GM21619 (cell line): ENCODE data around the gene PSME3.
A peak's percentile ranks its signal among the peaks of the same experiment; 100 is the strongest.

Experiments
- ATAC-seq: cut with Tn5 transposase; IDR thresholded peaks from one replicate; pipeline ENCODE4 v1.9.1; 2021; ENCODE audit not compliant: unreplicated experiment

Gene PSME3

GRCh38 chr17:42814633-42815399 is 18.4 kb upstream of the PSME3 start:
- no peak for ATAC-seq

DNA sequence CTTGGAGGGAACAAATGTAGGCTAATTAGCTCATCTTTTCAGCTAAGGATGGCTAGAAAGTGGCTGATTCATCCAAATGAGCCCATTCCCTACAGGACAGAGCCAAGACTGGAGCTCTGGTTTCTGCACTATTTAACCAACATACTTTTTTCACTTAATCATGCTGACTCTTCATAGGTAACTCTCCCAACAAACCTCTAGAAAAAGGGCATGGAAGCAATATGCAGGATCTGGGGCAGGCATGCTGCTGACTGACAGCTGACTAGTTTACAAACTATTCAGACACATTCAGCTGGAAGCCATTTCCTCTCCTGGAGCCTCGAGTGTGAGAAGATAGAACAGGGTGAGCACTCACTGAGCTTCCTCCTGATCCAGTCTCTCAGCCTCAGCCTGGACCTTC is 15.3 kb upstream of the PSME3 start:
- no peak for ATAC-seq

- ATAC-seq: no peak
These were observed 14.8 kb upstream of the PSME3 start for GRCh38 chr17:42818379-42818778.

DNA sequence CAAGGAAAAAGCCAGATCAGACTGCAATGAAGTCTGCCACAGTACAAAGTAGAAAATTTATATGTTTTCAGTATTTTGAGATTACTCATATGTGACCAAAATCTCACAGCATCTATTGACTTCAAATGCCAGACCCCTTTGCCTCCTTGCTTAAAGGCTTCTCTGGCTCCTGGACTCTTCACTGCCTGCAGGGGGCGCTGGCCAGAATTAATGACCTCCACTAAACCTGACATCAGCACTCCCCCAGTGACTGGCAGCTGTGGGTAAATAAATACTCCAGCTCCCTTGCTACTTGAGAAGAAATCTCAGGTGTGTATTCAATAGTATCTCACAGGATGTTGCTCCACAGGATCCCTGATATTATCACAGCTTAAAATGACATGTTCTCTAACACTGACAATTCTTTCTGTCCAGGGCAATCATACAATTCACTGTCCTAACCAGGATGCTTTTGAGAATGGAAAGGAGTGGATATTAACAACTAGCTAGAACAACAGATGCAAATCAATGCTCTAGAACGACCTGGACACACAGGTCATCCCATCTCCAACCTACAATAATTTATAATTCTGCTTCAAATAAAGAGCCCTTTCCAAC is 13.2 kb upstream of the PSME3 start:
- ATAC-seq: no peak

DNA sequence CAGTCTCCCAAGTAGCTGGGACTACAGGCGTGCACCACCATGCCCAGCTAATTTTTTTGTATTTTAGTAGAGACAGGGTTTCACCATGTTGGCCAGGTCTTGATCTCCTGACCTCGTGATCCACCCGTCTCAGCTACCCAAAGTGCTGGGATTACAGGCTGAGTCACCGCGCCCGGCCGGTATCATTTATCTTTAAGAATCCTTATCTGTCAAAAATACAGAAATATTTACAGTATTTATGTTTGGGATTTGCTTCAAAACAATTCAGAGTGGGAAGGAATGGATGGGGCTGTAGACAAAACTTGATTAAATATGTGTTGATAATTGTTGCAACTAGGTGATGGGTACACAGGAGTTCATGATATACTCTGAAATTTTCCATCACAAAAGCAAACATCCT is 12.0 kb upstream of the PSME3 start:
- no peak for ATAC-seq

GRCh38 chr17:42827472-42827871 is 5.7 kb upstream of the PSME3 start:
- ATAC-seq: no peak

DNA sequence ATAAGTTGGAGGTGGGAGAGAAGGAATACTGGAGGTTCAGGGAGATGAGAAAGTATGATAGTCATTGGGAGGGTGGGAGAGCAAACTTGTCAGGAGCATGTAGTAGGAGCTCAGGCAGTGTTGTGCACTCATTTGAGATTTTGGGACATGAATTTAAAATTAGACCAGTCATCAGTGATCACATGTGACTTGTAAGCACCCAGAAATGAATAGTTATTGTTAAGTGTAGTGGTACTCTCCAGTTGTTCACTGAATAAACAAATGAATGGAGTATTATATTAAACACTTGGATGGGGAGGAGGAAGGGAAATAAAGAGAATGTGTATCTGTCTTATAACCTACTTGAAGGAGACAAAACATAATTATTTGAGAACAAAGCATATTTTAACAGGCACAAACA is 2.2 kb upstream of the PSME3 start:
- ATAC-seq: no peak

GRCh38 chr17:42832213-42832933 is 824 bp upstream of the PSME3 start:
- ATAC-seq: peak; percentile 12

GRCh38 chr17:42833767-42834422 is 698 bp downstream of the PSME3 start:
- peak; percentile 26 for ATAC-seq

GRCh38 chr17:42835732-42836131 is 2.5 kb downstream of the PSME3 start:
- no peak for ATAC-seq

DNA sequence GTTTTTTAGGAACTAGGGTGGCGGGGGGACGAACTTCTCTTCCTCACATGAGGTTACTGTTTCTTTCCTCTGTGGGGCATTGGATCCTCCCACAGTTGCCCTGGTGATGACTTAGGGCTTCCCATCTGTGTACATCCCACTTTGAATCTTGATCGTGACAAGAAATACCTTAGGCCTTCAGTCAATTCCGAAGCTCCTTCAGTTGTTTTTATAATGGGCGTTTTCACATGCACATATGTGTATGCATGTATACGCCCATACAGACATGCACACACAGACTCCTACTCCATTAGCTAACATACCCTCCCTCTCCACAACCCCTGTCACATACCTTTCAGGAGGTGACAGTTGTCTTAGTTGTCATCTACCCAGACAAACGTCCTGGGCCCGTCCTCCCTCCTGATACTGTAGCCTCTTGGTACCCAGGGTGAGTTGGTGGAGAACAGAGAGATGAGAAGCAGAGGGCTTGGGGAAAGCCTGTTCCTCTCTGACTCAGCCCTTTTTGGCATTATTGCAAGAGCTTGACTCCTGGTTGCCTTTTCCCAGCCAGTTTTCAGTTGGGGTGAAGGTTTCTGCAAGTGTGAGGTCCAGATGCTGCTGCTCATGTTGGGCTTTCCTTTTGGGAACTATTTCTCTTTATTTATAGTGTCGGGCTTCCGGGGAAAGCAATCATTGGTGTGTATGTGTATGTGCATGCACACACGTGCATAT is 8.9 kb downstream of the PSME3 start:
- ATAC-seq: no peak

- no peak for ATAC-seq
These were observed 10.2 kb downstream of the PSME3 start for GRCh38 chr17:42843358-42843934.

- no peak for ATAC-seq
These were observed 11.1 kb downstream of the PSME3 start, which contains the start of gene AOC2 for GRCh38 chr17:42844271-42844670. Gene AOC2, plus strand, starts transcription at chr17:42844580. Its CDS starts 47 bp downstream, at chr17:42844627.

DNA sequence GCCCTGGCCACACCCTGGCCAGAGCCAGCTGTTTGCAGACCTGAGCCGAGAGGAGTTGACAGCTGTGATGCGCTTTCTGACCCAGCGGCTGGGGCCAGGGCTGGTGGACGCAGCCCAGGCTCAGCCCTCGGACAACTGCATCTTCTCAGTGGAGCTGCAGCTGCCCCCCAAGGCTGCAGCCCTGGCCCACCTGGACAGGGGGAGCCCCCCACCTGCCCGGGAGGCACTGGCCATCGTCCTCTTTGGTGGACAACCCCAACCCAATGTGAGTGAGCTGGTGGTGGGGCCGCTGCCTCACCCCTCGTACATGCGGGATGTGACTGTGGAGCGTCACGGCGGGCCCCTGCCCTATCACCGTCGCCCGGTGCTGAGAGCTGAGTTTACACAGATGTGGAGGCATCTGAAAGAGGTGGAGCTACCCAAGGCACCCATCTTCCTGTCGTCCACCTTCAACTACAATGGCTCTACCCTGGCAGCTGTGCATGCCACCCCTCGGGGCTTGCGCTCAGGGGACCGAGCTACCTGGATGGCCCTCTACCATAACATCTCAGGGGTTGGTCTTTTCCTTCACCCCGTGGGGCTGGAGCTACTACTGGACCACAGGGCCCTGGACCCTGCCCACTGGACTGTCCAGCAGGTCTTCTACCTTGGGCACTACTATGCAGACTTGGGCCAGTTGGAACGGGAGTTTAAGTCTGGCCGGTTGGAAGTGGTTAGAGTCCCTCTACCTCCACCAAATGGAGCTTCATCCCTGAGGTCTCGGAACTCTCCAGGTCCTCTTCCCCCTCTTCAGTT is 11.8 kb downstream of the PSME3 start:
- ATAC-seq: no peak

DNA sequence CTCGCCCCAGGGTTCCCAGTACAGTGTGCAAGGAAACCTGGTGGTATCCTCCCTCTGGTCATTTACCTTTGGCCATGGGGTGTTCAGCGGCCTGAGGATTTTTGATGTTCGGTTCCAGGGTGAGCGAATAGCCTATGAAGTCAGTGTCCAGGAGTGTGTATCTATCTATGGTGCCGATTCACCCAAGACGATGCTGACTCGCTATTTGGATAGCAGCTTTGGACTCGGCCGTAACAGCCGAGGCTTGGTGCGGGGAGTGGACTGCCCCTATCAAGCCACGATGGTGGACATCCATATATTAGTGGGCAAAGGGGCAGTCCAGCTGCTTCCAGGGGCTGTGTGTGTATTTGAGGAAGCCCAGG is 12.3 kb downstream of the PSME3 start:
- no peak for ATAC-seq

GRCh38 chr17:42845918-42846593 is 12.9 kb downstream of the PSME3 start:
- ATAC-seq: no peak

- ATAC-seq: no peak
These were observed 13.5 kb downstream of the PSME3 start for GRCh38 chr17:42846594-42847280.

DNA sequence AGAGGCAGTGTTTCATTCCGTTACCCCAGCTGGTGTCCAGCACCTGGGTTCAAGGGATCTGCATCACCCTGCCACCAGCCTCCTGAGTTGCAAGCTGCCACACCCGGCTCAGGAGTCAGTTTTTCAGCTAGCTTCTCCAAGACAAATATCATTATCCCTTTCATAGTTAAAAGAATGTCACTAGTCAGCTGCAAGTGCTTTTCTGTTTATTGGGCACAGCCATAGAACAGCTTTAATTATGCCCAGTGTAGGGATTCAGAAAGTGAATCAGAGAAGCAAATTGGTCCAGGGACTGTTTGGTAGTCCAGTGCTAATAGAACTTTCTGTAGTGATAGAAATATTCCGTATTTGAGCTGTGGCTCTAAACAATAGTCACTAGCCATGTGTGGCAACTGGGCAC is 14.9 kb downstream of the PSME3 start:
- no peak for ATAC-seq

- no peak for ATAC-seq
These were observed 15.8 kb downstream of the PSME3 start for GRCh38 chr17:42849031-42849430.
